AG04450 (cell line): ENCODE results near the gene CACHD1. TPM values are rescaled to one million over a fixed set of nuclear protein-coding genes. Genes with fewer than 3 reads are reported as not detected.

ENCODE experiments used
- CTCF ChIA-PET: fragments of 300-600, 350-600 bp; formaldehyde crosslinking; extraction: SDS; loops from one replicate; lab custom pipeline; 2022; ENCODE audit warnings: antibody characterized with exemption, inconsistent platforms; lab: Charles Lee
- POLR2A ChIA-PET: fragments of 350-600 bp; formaldehyde crosslinking; extraction: SDS; loops from one replicate; lab custom pipeline; 2021; ENCODE audit warnings: antibody characterized with exemption, inconsistent platforms; lab: Yijun Ruan, JAX
- DNase-seq: peaks from one replicate; pipeline ENCODE4 v3.0.0-alpha.2; 2011; ENCODE audit warnings: low read depth, low spot score
- H3K27ac ChIP-seq: one replicate; pipeline ENCODE4 v1.5.1; 2012; ENCODE audit warnings: low read depth, low read length, control low read depth
- H3K27me3 ChIP-seq: one replicate; pipeline ENCODE4 v1.6.0; 2012; ENCODE audit warnings: low read length; ENCODE audit not compliant: control insufficient read depth, insufficient read depth
- H3K4me3 ChIP-seq: 2 replicates; pipeline ENCODE4 v1.5.1; 2011; ENCODE audit warnings: mild to moderate bottlenecking, low read depth, low read length, control low read depth
- H3K9me3 ChIP-seq: 2 replicates; pipeline ENCODE4 v1.5.1; 2012; ENCODE audit warnings: low read length; ENCODE audit not compliant: control insufficient read depth, insufficient read depth
- polyA plus RNA-seq: library from polyadenylated mRNA; depleted of rRNA; stranded (reverse); fragments of >200 nt; gene quantifications from 2 replicates; pipeline ENCODE4 v1.2.3, GENCODE V29; 2011
- TF ChIP-seq, protein P1 (sequence below): IDR thresholded peaks from 2 replicates; pipeline ENCODE4 v1.5.1; 2011; ENCODE audit warnings: low read depth, low read length, control low read depth, inconsistent platforms

Gene CACHD1
- polyA plus RNA-seq, 1 experiment = 3.5 TPM

DNA sequence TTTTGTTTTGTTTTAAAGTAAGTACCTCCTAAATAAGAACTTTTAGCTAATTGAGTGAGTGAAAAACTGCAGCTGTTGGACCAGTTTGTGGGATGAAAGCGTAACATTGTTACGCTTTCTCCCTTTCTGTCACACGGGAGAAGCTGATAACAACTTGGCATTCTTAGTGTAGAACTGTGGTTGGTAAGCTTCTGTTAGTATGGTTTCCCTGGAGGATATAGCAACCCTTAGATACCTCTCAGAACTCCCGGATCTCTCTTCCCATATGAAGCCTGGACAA, 98.2 kb downstream of the CACHD1 start:
- Histone ChIP-seq H3K27ac (no peak overlapping the region), H3K4me3 (no peak overlapping the region), H3K9me3 (no peaks in the 10 kb centered on the region), H3K27me3 (no peaks in the 10 kb centered on the region)
- TF ChIP-seq, protein P1, sequence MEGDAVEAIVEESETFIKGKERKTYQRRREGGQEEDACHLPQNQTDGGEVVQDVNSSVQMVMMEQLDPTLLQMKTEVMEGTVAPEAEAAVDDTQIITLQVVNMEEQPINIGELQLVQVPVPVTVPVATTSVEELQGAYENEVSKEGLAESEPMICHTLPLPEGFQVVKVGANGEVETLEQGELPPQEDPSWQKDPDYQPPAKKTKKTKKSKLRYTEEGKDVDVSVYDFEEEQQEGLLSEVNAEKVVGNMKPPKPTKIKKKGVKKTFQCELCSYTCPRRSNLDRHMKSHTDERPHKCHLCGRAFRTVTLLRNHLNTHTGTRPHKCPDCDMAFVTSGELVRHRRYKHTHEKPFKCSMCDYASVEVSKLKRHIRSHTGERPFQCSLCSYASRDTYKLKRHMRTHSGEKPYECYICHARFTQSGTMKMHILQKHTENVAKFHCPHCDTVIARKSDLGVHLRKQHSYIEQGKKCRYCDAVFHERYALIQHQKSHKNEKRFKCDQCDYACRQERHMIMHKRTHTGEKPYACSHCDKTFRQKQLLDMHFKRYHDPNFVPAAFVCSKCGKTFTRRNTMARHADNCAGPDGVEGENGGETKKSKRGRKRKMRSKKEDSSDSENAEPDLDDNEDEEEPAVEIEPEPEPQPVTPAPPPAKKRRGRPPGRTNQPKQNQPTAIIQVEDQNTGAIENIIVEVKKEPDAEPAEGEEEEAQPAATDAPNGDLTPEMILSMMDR = no peak
- CTCF ChIA-PET = interaction anchor here (0.8 to 1.1 kb wide), 2 partner anchors 9 to 1729 kb away, joined by 3 read pairs; no protein-coding TSS in a partner anchor
- no peak for DNase-seq
- POLR2A ChIA-PET = interaction anchor here (1.1 kb wide), 1 partner anchor 54 kb away, joined by 3 read pairs; no protein-coding TSS in a partner anchor

DNA sequence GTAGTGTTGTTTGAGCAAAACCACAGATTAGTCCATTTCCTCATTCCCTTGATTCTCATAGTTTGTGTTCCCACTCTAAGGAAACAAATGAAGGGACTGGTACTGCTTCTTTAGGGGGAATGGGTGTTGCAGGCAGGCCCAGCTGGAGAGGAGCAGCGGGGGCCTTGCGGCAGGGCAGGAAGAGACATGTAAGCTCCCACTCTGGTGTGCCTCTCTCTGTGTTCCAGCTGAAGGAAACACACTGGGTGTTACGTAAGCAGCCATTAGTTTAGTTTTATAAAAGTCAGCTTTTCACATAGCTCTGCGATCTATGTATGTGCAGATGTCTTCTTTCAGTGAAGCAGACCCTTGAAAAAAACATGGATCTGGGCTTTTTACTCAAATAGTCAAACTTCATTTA, 99.5 kb downstream of the CACHD1 start:
- TF ChIP-seq, protein P1 = no peak
- H3K27me3 ChIP-seq = no peaks in the 10 kb centered on the region
- H3K27ac ChIP-seq = no peak overlapping the region
- CTCF ChIA-PET = no interaction called here
- POLR2A ChIA-PET = interaction anchor here (0.6 kb wide), 1 partner anchor 94 kb away, joined by 9 read pairs; no protein-coding TSS in a partner anchor
- no peak overlapping the region for H3K4me3 ChIP-seq
- no peak for DNase-seq
- no peaks in the 10 kb centered on the region for H3K9me3 ChIP-seq

DNA sequence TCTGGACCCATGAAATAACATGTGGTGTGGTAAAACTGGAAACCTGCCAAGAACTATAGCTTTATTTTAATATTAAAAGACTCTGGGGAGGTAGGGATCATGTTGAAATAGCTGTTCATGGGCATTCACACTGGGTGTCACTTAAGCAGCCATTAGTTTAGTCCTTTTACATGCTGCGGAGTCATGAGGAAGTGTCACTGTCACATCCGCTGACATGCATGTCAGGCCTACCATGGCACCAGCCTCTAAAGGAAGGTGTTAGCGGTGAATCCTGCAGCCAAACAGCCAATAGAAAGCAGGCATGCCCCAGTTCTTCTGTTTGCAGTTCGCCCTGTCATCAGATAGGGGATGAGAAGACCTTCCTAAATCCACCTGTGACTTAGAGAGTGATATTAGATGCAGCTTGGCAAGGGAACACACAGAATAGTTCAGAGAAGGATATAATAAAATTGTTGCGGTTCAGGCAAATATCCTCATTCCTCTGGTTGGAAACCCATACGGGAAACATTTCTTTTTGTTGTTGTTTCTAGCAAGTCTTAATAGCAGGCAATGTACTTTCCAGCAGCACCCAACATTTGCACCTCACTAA, 100.4 kb downstream of the CACHD1 start:
- H3K9me3 ChIP-seq = no peaks in the 10 kb centered on the region
- no peaks in the 10 kb centered on the region for H3K27me3 ChIP-seq
- TF ChIP-seq, protein P1 = no peak
- H3K4me3 ChIP-seq = no peak overlapping the region
- ChIA-PET POLR2A (no interaction called here), CTCF (no interaction called here)
- H3K27ac ChIP-seq = no peak overlapping the region
- no peak for DNase-seq

DNA sequence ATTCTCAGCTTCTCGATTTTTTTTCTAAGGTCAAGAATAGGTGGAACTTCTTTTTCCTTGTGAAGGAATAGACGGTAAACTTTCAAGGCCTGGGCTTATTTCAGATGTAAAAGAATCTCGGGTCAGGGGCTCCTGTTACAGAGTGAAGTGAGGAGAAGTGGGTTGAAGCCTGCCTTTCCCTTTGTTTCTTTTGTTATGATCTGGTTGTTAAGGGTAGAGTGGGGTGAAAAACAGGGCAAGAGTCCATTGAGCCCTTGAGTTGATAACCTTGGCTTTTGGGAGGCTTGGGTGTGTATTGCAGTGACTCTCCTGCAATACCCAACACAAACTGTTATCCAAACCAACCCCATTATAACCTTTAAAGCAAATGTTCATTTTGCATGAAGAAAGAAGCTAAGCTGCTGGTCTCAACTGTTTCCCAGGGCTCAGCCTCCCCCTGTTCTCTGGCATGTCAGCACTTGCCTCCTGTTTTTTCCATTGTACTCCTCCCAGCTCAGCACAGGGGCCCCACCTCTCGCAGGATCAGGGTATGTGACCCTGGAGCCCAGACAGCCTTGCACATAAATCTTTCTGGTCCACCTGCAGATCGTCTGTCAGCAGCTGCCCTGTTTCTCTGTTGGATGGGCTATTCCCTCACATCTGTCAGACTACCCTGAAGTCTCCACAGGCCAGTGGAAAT, 102.4 kb downstream of the CACHD1 start:
- no peaks in the 10 kb centered on the region for H3K9me3 ChIP-seq
- CTCF ChIA-PET = no interaction called here
- DNase-seq = no peak
- TF ChIP-seq, protein P1 = no peak
- no peaks in the 10 kb centered on the region for H3K27me3 ChIP-seq
- no peak overlapping the region for H3K27ac ChIP-seq
- no peak overlapping the region for H3K4me3 ChIP-seq
- POLR2A ChIA-PET = no interaction called here

DNA sequence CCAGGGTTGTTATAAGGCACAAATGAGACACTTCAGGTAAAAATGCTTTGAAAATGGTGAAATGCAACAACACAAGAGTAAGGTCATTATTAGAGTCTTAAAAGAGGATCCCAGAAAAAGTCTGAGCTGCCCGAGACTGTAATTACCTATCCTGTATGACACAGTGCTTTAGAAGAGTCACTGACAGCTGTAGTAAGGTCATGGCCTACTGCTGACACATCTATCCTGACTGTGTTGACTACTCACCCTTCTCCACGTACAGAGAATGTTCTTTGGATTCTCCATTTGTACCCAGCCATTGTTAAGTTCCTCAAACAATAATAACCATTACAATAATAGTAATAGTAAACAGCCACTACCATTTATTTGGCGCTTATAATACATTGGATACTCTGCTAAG, 104.4 kb downstream of the CACHD1 start:
- DNase-seq = no peak
- H3K27me3 ChIP-seq = no peaks in the 10 kb centered on the region
- ChIA-PET CTCF (no interaction called here), POLR2A (no interaction called here)
- no peak overlapping the region for H3K27ac ChIP-seq
- TF ChIP-seq, protein P1 = no peak
- no peak overlapping the region for H3K4me3 ChIP-seq
- no peaks in the 10 kb centered on the region for H3K9me3 ChIP-seq
